Measurements from ENCODE around the gene IST1.

IST1 gene

GRCh38 chr16:71966932-71967331 is 71.6 kb downstream of the IST1 start:
- no peak for TF ChIP-seq RAD21 (IDR thresholded peaks at IDR 0.05; ENCODE audit: low read depth)
- TF ChIP-seq CEBPB (IDR thresholded peaks at IDR 0.05) = no peak
- TF ChIP-seq CREB1 (IDR thresholded peaks at IDR 0.05; ENCODE audit: low read depth) = no peak
- no peak for TF ChIP-seq EP300 (IDR thresholded peaks at IDR 0.05; ENCODE audit: borderline replicate concordance)
- no peak for TF ChIP-seq TEAD4 (IDR thresholded peaks at IDR 0.05)
- no peak for TF ChIP-seq ZBTB7A (IDR thresholded peaks at IDR 0.05; ENCODE audit: low read depth)
- TF ChIP-seq TAF1 (IDR thresholded peaks at IDR 0.05; ENCODE audit: low read depth) = no peak
- TF ChIP-seq EGR1 (IDR thresholded peaks at IDR 0.05) = no peak
- TF ChIP-seq TCF12 (IDR thresholded peaks at IDR 0.05; ENCODE audit: low read depth) = no peak
- TF ChIP-seq YY1 (IDR thresholded peaks at IDR 0.05; ENCODE audit: low read depth) = no peak
- TF ChIP-seq, protein P1, sequence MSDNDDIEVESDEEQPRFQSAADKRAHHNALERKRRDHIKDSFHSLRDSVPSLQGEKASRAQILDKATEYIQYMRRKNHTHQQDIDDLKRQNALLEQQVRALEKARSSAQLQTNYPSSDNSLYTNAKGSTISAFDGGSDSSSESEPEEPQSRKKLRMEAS (IDR thresholded peaks at IDR 0.05) = no peak
- no peak for TF ChIP-seq NFIC (IDR thresholded peaks at IDR 0.05)
- TF ChIP-seq FOXM1 (IDR thresholded peaks at IDR 0.05; ENCODE audit: borderline replicate concordance, low read depth) = no peak
- TF ChIP-seq, protein P2, sequence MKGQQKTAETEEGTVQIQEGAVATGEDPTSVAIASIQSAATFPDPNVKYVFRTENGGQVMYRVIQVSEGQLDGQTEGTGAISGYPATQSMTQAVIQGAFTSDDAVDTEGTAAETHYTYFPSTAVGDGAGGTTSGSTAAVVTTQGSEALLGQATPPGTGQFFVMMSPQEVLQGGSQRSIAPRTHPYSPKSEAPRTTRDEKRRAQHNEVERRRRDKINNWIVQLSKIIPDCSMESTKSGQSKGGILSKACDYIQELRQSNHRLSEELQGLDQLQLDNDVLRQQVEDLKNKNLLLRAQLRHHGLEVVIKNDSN (IDR thresholded peaks at IDR 0.05) = no peak
- TF ChIP-seq, protein P3, sequence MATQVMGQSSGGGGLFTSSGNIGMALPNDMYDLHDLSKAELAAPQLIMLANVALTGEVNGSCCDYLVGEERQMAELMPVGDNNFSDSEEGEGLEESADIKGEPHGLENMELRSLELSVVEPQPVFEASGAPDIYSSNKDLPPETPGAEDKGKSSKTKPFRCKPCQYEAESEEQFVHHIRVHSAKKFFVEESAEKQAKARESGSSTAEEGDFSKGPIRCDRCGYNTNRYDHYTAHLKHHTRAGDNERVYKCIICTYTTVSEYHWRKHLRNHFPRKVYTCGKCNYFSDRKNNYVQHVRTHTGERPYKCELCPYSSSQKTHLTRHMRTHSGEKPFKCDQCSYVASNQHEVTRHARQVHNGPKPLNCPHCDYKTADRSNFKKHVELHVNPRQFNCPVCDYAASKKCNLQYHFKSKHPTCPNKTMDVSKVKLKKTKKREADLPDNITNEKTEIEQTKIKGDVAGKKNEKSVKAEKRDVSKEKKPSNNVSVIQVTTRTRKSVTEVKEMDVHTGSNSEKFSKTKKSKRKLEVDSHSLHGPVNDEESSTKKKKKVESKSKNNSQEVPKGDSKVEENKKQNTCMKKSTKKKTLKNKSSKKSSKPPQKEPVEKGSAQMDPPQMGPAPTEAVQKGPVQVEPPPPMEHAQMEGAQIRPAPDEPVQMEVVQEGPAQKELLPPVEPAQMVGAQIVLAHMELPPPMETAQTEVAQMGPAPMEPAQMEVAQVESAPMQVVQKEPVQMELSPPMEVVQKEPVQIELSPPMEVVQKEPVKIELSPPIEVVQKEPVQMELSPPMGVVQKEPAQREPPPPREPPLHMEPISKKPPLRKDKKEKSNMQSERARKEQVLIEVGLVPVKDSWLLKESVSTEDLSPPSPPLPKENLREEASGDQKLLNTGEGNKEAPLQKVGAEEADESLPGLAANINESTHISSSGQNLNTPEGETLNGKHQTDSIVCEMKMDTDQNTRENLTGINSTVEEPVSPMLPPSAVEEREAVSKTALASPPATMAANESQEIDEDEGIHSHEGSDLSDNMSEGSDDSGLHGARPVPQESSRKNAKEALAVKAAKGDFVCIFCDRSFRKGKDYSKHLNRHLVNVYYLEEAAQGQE (IDR thresholded peaks at IDR 0.05; ENCODE audit: low read depth) = no peak

- TF ChIP-seq, protein P3 (IDR thresholded peaks at IDR 0.05; ENCODE audit: low read depth) = no peak
- TF ChIP-seq CEBPB (IDR thresholded peaks at IDR 0.05) = no peak
- no peak for TF ChIP-seq TAF1 (IDR thresholded peaks at IDR 0.05; ENCODE audit: low read depth)
- TF ChIP-seq FOXM1 (IDR thresholded peaks at IDR 0.05; ENCODE audit: borderline replicate concordance, low read depth) = no peak
- TF ChIP-seq ZBTB7A (IDR thresholded peaks at IDR 0.05; ENCODE audit: low read depth) = no peak
- TF ChIP-seq, protein P2 (IDR thresholded peaks at IDR 0.05) = no peak
- TF ChIP-seq CREB1 (IDR thresholded peaks at IDR 0.05; ENCODE audit: low read depth) = no peak
- TF ChIP-seq YY1 (IDR thresholded peaks at IDR 0.05; ENCODE audit: low read depth) = no peak
- no peak for TF ChIP-seq RAD21 (IDR thresholded peaks at IDR 0.05; ENCODE audit: low read depth)
- TF ChIP-seq, protein P1 (IDR thresholded peaks at IDR 0.05) = no peak
- no peak for TF ChIP-seq NFIC (IDR thresholded peaks at IDR 0.05)
Observed at GRCh38 chr16:71969353-71969752, 74.0 kb downstream of the IST1 start.

- TF ChIP-seq NFIC (IDR thresholded peaks at IDR 0.05) = no peak
- TF ChIP-seq FOXM1 (IDR thresholded peaks at IDR 0.05; ENCODE audit: borderline replicate concordance, low read depth) = no peak
- TF ChIP-seq, protein P2 (IDR thresholded peaks at IDR 0.05) = no peak
- TF ChIP-seq TEAD4 (IDR thresholded peaks at IDR 0.05) = no peak
- TF ChIP-seq, protein P1 (IDR thresholded peaks at IDR 0.05) = no peak
- TF ChIP-seq EGR1 (IDR thresholded peaks at IDR 0.05) = no peak
- TF ChIP-seq EP300 (IDR thresholded peaks at IDR 0.05; ENCODE audit: borderline replicate concordance) = no peak
- TF ChIP-seq TCF12 (IDR thresholded peaks at IDR 0.05; ENCODE audit: low read depth) = no peak
- no peak for TF ChIP-seq TAF1 (IDR thresholded peaks at IDR 0.05; ENCODE audit: low read depth)
- TF ChIP-seq CREB1 (IDR thresholded peaks at IDR 0.05; ENCODE audit: low read depth) = no peak
- no peak for TF ChIP-seq CEBPB (IDR thresholded peaks at IDR 0.05)
- TF ChIP-seq ZBTB7A (IDR thresholded peaks at IDR 0.05; ENCODE audit: low read depth) = no peak
- TF ChIP-seq, protein P3 (IDR thresholded peaks at IDR 0.05; ENCODE audit: low read depth) = no peak
- TF ChIP-seq RAD21 (IDR thresholded peaks at IDR 0.05; ENCODE audit: low read depth) = no peak
- no peak for TF ChIP-seq YY1 (IDR thresholded peaks at IDR 0.05; ENCODE audit: low read depth)
Observed at GRCh38 chr16:71971571-71971970, 76.2 kb downstream of the IST1 start.

GRCh38 chr16:71972356-71972755 is 77.0 kb downstream of the IST1 start:
- TF ChIP-seq, protein P1 (IDR thresholded peaks at IDR 0.05) = no peak
- TF ChIP-seq RAD21 (IDR thresholded peaks at IDR 0.05; ENCODE audit: low read depth) = no peak
- no peak for TF ChIP-seq FOXM1 (IDR thresholded peaks at IDR 0.05; ENCODE audit: borderline replicate concordance, low read depth)
- TF ChIP-seq ZBTB7A (IDR thresholded peaks at IDR 0.05; ENCODE audit: low read depth) = no peak
- no peak for TF ChIP-seq YY1 (IDR thresholded peaks at IDR 0.05; ENCODE audit: low read depth)
